ENCODE results near the gene FHIT.
"Not testable (repeated sequence)": the region's sequence is repeated elsewhere in the genome, so short reads cannot be mapped to it uniquely, and the experiment has no call there.

FHIT gene

GRCh38 chr3:61065451-61066011 lies 185.7 kb downstream of the FHIT start:
- no peak for DNase-seq (ENCODE audit: low read depth in 2 of 2, low spot score in 1 of 2)

DNA sequence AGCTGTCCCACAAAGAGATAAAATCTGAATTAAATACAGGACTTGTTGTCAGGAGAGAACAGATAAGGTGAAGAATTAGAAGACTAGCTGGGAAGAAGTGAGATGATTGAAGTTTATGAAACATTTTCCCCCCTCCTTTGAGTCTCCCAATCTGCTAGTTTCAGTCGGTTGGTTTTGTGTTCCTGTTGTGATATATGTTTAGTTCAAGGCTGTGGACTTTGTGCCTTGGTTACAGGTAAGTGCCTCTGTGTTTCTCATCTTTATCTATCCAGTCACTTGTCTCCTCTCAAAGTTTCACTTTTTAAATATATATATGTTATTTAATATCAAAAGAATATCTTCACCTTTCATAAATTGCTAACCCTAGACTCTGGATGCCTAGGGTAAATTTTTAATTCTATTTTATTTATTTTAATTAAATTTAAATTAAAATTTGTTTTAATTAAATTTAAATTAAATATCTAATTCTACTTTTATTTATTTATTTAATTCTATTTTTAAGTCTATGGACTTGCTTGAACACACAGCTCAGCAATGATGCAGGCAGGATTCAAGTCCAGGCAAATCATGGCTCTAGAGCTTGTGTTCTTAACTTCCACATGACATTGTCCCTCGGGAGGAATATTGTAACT lies 190.0 kb downstream of the FHIT start:
- DNase-seq (ENCODE audit: low read depth in 2 of 2, low spot score in 1 of 2) = no peak

DNA sequence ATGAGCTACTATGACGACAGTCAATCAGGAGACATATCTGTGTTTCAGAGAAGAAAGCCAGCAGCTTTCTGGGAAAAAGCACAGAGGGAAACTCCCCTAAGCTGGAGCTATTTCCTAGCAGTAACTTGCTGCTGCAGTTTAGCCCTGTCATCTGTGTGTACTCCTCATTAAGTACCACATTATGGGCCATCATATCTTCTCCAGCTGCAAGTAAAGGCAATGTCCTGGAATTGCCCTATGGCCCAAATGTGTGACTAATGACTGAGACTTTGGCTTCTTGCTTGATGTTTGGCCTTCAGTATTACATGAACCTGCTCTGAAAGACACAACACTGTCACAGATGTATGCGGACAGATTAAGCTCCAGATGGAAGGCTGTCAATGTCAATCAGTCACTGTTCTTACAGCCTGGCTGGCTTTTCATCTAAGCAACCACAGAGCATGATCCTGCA lies 190.8 kb downstream of the FHIT start:
- DNase-seq (ENCODE audit: low read depth in 2 of 2, low spot score in 1 of 2) = no peak

GRCh38 chr3:61058836-61059235 lies 192.4 kb downstream of the FHIT start:
- no peak for DNase-seq (ENCODE audit: low read depth in 2 of 2, low spot score in 1 of 2)

- no peak for DNase-seq (ENCODE audit: low read depth in 2 of 2, low spot score in 1 of 2)
These were observed 193.8 kb downstream of the FHIT start for GRCh38 chr3:61057464-61057863.

DNA sequence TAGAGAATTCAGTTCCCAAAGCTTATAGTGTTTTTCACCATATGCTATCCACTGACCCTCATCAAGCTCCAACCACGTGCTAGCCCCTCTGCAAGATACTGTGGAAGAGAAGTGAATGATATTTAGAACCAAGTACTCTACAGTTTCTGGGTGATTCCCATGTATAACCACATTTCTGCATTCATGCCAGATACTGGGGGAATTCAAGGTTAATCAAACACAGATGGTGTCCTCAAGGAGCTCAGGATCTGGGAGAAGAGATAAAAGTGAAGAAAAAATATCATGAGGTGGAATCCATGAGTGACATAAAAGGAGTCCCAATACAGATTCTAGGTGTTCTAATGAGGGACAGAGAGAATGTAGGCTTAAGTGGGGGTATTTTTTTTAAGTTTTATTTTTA lies 195.8 kb downstream of the FHIT start:
- no peak for DNase-seq (ENCODE audit: low read depth in 2 of 2, low spot score in 1 of 2)

GRCh38 chr3:61053781-61054496 lies 197.3 kb downstream of the FHIT start:
- no peak for DNase-seq (ENCODE audit: low read depth in 2 of 2, low spot score in 1 of 2)

GRCh38 chr3:61052851-61053250 lies 198.4 kb downstream of the FHIT start:
- no peak for DNase-seq (ENCODE audit: low read depth in 2 of 2, low spot score in 1 of 2)

GRCh38 chr3:61051666-61052065 lies 199.6 kb downstream of the FHIT start:
- DNase-seq (ENCODE audit: low read depth in 2 of 2, low spot score in 1 of 2) = no peak

DNA sequence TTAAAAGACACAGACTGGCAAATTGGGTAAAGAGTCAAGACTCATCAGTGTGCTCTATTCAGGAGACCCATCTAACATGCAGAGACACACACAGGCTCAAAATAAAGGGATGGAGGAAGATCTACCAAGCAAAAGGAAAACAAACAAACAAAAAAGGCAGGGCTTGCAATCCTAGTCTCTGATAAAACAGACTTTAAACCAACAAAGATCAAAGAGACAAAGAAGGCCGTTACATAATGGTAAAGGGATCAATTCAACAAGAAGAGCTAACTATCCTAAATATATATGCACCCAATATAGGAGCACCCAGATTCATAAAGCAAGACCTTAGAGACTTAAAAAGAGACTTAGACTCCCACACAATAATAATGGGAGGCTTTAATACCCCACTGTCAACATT lies 206.1 kb downstream of the FHIT start:
- DNase-seq (ENCODE audit: low read depth in 2 of 2, low spot score in 1 of 2) = not testable (repeated sequence)

DNA sequence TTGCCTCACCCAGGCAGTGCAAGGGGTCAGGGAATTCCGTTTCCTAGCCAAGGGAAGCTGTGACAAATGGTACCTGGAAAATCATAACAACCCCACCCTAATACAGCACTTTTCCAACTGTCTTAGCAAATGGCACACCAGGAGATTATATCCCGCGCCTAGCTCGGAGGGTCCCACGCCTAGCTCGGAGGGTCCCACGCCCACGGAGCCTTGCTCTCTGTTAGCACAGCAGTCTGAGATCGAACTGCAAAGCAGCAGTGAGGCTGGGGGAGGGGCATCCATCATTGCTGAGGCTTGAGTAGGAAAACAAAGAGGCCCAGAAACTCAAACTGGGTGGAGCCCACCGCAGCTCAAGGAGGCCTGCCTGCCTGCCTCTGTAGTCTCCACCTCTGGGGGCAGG lies 208.1 kb downstream of the FHIT start:
- no peak for DNase-seq (ENCODE audit: low read depth in 2 of 2, low spot score in 1 of 2)

DNA sequence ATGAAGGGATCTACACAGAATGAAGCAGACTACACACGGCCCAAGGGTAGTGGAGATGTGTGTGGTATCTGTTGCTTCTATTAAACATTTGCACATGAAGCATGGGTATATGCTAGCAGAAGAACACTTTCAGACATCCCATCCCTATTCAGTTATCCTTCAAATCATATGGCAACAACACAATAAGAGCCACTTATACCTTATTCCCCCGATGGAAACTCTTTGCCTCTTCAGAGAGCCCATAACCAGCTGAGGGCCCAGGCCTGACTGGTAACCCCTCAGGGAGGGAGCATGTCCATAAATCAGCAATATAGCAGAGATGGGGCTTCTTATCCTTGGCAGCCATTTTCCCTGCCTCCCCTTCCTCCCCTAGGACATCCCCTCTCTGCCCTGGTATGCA lies 210.6 kb downstream of the FHIT start:
- DNase-seq (ENCODE audit: low read depth in 2 of 2, low spot score in 1 of 2) = no peak

DNA sequence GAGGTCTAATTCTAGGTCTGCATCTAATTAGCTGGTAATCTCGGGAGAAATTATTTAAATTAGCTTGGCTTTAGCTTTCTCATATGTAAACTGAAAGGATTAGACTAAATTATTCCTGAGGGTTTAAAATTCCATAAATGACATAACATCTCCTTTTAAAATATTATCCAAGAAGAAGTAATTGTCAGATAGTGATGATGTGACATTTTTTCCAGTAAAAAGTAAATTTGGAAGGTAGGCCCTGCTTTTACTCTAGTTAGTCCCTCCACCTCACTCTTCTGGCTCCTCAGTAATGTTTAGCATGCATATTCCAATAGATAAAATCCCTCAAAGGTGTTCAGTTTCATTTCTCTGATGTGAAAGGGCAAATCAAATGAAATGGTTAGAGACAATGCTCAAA lies 215.7 kb downstream of the FHIT start:
- no peak for DNase-seq (ENCODE audit: low read depth in 2 of 2, low spot score in 1 of 2)

DNA sequence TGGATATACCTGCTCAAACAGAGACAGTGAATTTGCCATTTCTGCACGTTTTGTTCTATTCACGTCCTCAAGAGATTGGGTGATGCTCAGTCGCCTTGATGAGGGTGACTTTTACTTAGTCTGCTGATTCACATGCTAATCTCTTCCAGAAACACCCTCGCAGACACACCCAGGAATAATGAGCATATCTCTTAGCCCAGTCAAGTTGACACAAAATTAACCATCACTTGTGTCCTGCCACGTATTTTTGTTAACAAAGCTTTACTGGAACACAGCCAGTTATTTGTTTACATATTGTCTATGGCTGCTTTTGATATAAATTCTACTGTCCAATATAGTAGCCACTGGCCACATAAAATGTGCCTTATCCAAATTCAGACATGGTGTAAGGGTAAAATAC lies 218.3 kb downstream of the FHIT start:
- no peak for DNase-seq (ENCODE audit: low read depth in 2 of 2, low spot score in 1 of 2)

- DNase-seq (ENCODE audit: low read depth in 2 of 2, low spot score in 1 of 2) = no peak
These were observed 219.7 kb downstream of the FHIT start for GRCh38 chr3:61031503-61031902.

DNA sequence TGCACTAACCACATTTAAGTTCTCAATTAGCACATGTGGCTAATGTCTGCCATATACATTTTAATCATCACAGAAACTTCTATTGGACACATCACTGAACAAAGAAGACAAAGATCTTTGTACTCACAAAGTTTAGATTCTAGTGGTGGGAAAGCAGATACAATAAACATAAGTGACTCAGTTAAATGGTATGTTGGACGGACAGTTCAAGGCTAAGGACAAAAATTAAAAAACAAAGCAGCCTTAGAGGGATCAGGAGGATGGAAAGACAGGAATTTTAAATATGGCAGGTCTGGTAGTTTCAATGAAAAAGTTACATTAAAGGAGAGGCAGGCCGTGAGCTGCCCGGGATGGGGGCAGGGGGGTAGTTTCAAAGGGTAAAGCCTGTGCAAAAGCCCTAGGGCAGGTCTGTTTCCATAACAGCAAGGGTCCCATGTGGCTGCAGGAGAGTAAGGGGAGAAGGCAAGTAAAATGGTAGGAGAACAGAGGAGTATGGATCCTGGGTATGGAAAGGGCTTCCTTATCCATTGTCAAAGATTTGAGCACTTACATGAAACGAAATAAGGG lies 220.7 kb downstream of the FHIT start:
- DNase-seq (ENCODE audit: low read depth in 2 of 2, low spot score in 1 of 2) = no peak

GRCh38 chr3:61029194-61029593 lies 222.1 kb downstream of the FHIT start:
- DNase-seq (ENCODE audit: low read depth in 2 of 2, low spot score in 1 of 2) = no peak

GRCh38 chr3:61018807-61019206 lies 232.4 kb downstream of the FHIT start:
- DNase-seq (ENCODE audit: low read depth in 2 of 2, low spot score in 1 of 2) = no peak

DNA sequence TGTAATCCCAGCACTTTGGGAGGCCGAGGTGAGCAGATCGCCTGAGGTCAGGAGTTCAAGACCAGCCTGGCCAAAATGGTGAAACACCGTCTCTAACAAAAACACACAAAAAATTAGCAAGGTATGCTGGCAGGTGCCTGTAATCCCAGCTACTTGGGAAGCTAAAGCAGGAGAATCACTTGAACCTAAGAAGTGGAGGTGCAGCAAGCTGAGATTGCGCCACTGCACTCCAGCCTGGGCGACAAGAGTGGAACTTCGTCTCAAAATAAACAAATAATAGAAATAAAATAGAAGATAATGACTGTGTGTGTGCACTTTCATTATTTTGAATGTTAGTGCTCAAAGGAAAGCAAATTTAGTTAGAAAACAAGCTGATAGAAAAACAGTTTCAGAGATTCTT lies 234.2 kb downstream of the FHIT start:
- DNase-seq (ENCODE audit: low read depth in 2 of 2, low spot score in 1 of 2) = not testable (repeated sequence)

GRCh38 chr3:61015859-61016258 lies 235.4 kb downstream of the FHIT start:
- no peak for DNase-seq (ENCODE audit: low read depth in 2 of 2, low spot score in 1 of 2)

DNA sequence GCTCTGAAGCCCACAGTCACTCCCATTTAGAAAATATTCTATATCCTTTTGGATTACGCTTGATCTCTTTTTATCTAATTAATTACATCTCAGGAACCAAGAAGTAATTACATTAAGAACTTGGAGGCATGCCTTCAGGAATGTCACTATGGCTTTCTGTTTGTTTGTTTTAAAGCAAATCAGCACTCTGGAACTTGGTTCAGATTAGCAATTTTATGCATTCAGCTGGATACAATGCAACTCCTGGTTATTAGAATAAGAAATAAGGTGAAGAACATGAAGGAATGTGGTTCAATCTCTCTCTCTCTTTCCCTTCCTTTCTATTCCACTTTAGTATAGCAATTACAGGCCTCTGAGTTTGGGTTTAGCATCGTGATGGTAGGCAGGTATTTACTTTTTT lies 235.8 kb downstream of the FHIT start:
- no peak for DNase-seq (ENCODE audit: low read depth in 2 of 2, low spot score in 1 of 2)

- DNase-seq (ENCODE audit: low read depth in 2 of 2, low spot score in 1 of 2) = no peak
These were observed 242.3 kb downstream of the FHIT start for GRCh38 chr3:61008998-61009380.

Data from stimulated activated CD8-positive, alpha-beta memory T cell treated with anti-CD3 and anti-CD28 coated beads, Interleukin-4, amount 100 ng/mL, for 1 hour (primary cell).